Measurements from ENCODE around the gene CISD3.
"Not testable (repeated sequence)": the region's sequence is repeated elsewhere in the genome, so short reads cannot be mapped to it uniquely, and the experiment has no call there.

Gene CISD3

DNA sequence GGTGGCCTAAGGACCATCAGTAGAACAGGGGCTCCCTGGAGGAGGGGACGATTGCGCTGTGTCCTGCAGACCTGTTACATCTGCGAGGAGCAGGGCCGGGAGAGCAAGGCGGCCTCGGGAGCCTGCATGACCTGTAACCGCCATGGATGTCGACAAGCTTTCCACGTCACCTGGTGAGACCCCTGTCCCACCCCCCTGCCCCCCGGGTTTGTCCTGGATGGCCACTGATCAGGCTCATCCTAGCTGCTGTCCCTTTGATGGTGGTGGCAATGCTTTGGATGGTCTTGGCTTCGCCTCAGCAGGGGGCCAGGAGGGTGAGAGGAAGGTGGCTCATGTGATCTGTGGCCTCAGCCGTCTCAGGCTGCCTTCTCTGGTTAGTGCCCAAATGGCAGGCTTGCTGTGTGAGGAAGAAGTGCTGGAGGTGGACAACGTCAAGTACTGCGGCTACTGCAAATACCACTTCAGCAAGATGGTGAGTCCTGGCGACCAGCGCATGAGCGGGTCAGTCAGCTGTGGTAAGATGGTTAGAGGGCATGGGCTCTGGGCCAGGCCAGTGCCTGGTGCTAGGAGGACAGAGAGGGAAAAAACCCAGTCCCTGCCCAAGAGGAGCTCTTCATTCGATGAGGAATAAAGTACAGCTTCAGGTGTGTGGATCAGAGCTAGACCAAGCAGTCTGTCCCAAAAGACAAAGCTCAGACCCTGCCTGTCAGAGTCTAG is 20.9 kb upstream of the CISD3 start:
- no peak for DNase-seq

DNA sequence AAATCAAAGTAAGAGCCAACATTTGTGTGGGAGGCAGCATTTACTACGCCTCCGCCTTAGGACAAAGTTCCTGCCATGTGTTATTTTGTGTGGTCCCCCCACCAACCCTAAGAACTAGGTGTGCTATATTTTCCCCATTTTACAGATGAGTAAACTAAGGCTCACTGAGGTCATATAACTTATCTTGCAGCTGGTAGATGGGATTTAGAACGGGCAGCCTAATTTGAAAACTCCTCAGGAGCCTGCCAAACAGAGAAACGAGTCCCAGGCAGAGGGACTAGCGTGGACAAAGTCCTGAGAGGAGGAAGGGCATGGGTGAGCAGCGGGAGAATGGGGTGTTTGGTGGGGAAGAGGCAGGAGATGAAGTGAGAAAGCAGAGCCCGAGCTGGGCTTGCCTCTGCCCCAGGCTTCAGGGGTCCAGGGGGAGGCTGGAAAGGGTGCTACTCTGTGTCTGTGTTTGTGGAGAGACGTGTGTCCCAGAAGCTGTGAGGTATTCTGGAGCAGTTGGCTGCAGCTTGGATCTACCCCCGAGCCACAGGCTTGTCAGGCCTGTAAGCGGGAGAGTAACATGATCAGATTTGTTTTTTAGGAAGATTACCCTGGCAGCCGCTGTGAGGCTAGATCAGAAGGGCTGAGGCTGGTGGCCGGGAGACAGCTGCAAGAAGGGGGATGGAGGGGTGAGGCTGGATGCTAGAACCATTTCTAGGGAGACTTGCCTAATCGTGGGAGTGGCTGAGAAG is 20.1 kb upstream of the CISD3 start:
- DNase-seq = no peak

DNA sequence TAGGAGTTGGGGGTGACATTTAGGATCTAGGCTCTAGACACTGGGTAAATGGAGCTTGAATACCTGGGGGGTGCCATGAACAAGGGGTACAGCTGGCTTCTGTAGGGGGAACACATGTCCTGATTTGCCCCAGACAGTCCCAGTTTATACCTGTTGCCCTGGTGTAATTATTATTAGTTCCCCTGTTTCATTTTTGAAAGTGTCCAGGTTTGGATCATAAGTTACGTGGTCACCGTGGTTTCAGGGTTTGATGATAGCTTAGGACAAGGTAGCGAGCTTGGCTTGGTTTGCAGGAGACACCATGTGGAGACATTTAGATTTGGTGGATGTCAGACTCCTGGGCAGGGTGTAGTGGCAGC is 19.6 kb upstream of the CISD3 start:
- DNase-seq = no peak

DNA sequence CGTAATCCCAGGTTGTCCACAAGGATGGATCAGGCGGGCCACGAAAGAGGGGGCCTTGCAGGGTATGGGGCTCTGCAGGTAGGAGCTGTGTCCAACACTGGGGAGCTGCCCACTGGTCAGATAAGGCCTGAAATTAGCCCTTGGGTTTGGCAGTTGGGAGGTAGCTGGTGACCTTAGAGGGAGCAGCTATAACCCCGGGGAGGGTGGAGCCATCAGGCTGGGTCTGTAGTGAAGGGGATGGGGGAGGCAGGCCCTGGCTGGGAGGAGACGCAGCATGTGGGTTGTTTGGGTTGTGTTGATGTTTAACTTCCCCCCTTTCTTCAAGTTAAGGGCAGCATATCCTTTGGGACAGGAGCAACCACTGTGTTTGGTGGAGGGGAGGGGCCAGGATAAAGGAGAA is 19.2 kb upstream of the CISD3 start:
- no peak for DNase-seq

- DNase-seq = no peak
Measured at GRCh38 chr17:38711792-38712571, 18.2 kb upstream of the CISD3 start.

- DNase-seq = no peak
Measured at GRCh38 chr17:38712593-38712992, 17.5 kb upstream of the CISD3 start.

DNA sequence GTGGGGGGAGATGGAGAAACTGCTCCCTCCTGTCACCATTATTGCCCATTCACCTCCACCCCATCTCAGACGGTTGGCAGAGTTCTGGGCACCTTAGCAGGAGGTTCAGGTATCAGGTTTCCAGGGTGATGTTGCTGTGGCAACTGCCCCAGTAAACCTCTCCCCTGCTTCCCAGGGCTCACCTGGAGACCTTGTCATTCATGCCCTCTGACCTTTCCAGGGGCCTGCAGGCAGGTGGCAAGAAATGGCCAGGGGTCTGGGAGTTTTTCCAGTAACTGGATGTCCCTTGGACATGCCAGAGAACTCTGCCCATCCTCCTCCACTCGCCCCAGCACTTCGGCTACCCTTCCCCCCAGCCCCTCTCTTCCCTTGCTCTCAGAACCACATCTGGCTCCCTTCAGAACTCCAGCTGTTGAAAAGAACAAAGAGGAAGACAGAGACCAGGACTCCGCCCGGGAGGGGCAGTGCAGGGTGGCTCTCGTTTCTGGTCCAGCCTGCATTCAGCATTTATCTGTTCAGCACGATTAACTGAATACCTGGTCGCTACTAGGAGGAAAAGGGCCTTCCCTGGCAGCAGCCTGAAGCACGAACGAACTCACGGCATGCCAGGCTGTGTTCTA is 16.6 kb upstream of the CISD3 start:
- DNase-seq = no peak

GRCh38 chr17:38715216-38715943 is 14.8 kb upstream of the CISD3 start:
- DNase-seq = no peak

- no peak for DNase-seq
Measured at GRCh38 chr17:38716368-38717005, 13.7 kb upstream of the CISD3 start.

DNA sequence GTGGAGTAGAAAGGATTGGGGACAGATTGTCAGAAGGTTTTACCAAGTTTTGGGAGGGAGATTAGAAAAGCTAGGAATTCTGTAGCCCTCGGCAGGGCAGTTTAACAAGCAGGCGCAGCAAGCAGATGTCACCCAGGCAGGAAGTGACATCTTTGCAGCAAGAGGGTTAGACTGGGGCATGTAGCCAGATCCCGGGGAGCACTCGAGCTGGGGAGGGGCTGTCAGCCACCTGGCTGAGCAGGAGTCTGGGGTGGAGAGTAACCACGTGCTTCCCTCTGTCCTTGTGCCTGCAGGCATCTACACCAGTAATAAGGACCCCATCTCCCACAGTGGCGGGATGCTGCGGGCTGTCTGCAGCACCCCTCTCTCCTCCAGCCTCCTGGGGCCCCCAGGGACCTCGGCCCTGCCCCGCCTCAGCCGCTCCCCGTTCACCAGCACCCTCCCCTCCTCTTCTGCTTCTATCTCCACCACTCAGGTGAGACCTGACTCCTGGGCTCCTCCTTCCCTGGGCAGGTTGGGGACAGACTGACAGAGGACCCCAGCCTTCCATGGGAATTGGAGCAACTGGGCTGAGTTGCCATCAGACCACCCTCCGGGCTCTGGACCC is 12.9 kb upstream of the CISD3 start:
- DNase-seq = no peak

DNA sequence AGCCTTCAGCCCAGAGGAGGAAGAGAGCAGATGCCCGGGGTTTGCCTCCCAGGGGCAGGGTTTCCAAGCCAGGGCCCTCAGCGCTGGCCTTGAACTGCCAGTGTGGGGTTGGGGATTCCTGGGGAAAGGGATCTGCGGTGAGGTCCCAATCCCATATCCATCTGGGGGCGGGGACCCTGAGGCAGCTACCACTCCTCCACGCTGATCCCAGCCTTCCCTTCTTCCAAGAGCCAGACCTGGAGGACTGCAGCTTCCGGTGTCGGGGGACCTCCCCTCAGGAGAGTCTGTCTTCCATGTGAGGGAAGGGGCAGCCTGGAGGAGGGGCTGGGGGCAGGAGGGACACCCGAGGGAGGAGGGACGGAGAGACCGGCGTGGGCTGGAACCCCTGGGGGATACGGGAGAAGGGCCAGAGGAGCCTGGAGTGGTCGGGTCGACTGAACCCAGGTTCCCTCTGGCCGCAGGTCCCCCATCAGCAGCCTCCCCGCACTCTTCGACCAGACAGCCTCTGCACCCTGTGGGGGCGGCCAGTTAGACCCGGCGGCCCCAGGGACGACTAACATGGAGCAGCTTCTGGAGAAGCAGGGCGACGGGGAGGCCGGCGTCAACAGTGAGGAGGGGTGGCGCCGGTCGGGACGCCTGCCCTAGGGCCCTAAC is 10.7 kb upstream of the CISD3 start:
- DNase-seq = no peak

DNA sequence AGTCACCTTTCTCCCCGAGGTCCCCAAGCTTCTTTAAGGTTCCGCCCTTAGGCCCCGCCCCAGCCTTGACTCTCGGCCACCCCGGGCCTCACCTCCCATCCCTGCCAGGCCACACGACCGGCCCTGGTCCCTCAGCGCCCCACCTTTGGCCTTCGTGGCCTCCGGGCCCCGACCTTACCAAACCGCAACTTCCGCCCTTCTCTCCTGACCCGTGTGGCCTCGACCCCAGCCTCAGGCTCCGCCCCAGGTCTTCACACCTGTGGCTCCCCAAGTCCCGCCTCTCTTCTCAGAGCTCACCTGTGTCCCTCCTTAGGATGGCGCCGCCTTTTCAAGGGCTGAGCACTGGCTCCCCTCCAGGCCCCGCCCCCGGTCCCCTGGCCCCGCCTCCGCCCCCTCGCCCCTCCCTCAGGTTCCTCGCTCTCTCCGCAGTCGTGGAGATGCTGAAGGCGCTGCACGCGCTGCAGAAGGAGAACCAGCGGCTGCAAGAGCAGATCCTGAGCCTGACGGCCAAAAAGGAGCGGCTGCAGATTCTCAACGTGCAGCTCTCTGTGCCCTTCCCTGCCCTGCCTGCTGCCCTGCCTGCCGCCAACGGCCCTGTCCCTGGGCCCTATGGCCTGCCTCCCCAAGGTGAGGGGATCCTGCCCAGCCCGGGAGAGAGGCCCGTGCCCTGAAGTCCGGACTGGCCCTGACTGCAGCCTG is 10.0 kb upstream of the CISD3 start:
- no peak for DNase-seq

GRCh38 chr17:38720941-38721340 is 9.2 kb upstream of the CISD3 start:
- no peak for DNase-seq

- no peak for DNase-seq
Measured at GRCh38 chr17:38721802-38722201, 8.3 kb upstream of the CISD3 start.

- DNase-seq = no peak
Measured at GRCh38 chr17:38724337-38724988, 5.7 kb upstream of the CISD3 start.

- DNase-seq = no peak
Measured at GRCh38 chr17:38725066-38725465, 5.1 kb upstream of the CISD3 start.

DNA sequence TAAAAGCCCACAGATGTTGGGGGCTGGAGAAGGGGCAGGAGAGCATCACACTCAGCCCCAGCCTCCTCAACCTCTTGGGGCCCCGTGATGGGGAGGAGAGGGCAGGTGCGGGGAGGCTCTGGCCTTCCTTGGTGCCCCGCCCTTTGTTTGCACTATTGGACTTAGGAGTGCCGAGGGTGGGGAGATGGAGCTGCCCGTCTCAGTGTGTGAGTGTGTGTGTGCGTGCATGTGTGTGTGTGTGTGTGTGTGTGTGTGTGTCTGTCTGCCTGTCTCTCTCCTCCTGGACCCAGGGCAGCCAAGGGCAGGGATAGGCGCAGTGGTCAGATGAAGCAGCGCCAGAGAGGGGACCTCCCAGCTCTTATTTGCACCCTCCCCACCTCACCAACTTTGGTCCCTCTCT is 4.0 kb upstream of the CISD3 start:
- DNase-seq = not testable (repeated sequence)

DNA sequence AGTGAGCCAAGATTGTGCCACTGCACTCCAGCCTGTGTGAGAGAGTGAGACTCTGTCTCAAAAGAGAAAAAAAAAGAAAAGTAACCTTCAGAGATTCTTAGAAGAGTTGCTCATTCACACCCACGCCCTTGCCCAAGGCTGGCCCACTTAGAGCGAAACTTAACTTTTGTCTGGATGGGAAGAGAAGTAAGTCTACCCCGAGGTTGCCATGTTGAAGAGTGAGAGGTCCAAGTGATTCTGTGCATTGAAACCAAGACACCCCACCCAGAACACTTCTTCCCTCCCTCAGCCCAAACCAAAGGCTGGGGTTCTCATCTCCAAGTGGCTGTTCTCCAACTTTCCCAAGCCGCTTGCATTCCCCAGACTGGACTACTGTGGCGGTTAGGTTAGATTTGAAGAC is 2.4 kb upstream of the CISD3 start:
- DNase-seq = peak; percentile 77 to 82

DNA sequence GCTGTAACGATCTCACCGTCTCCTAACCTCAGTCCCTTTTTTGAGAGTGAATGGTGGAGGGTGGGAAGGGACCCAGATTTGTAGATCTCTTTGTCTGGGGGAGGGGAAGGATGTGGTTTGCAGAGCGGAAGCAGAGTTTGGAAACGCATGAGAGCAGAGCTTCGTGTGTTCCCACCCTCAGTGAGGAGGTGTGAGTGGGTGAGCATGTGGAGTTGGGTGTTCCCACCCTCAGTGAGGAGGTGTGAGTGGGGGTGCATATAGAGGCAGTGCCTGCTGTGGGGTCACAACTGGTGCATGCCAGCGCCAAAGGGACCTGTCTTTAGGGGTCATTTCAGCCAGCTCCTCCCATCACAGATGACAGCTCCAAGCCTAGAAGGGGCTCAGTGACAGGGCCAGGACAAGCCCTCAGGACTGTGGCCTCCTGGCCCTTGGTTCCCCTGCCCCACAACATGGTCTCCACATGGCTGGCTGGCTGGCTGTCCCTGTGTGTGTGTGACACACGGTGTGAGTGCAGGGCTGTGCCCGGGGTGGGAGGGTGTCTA is 1.8 kb upstream of the CISD3 start:
- DNase-seq = peak; percentile 66 to 75

Data from activated CD4-positive, alpha-beta T cell treated with anti-CD3 and anti-CD28 coated beads, Interleukin-2, amount 50 U/mL, for 4 hours (primary cell).